IPS-18c (cell line): ENCODE results near the gene ATP2A3.

ENCODE experiments used
- H3K4me3 ChIP-seq: 2 replicates; pipeline ENCODE4 v1.7.0; 2013; ENCODE audit warnings: low read depth, mild to moderate bottlenecking, low read length, moderate library complexity; ENCODE audit not compliant: insufficient read depth
- H3K9me3 ChIP-seq: one replicate; pipeline ENCODE4 v1.6.1; 2013; ENCODE audit warnings: mild to moderate bottlenecking, low read length, moderate library complexity; ENCODE audit not compliant: control insufficient read depth, insufficient read depth

Gene ATP2A3

GRCh38 chr17:3924512-3925350 lies 39.5 kb downstream of the ATP2A3 start:
- Histone ChIP-seq H3K9me3 (no peaks in the 10 kb centered on the region), H3K4me3 (no peak overlapping the region)

GRCh38 chr17:3923466-3924190 lies 40.6 kb downstream of the ATP2A3 start:
- H3K4me3 ChIP-seq: no peak overlapping the region
- no peaks in the 10 kb centered on the region for H3K9me3 ChIP-seq

DNA sequence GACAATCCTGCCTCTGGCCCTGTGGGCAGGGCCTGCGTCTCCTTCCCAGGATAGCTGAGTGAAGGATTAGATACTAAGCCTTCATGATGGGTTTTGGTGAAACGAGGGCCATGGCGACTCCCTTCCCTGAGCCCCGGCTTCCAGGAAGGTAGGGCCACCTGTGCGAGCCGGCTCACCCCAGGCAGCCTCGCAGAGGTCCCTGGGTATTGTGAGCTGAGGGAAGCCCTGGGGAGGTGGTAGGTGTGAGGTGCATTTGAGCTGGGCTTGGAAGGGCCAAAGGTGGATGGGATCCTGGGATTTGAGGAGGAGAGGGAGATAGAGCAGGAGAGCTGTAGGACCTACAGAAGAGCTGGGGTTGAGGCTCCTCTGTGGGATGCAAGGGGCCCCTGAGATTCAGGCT lies 41.5 kb downstream of the ATP2A3 start:
- Histone ChIP-seq H3K9me3 (no peaks in the 10 kb centered on the region), H3K4me3 (no peak overlapping the region)

- H3K4me3 ChIP-seq: no peak overlapping the region
- no peaks in the 10 kb centered on the region for H3K9me3 ChIP-seq
These were observed 42.5 kb downstream of the ATP2A3 start for GRCh38 chr17:3921502-3922319.

GRCh38 chr17:3921006-3921405 lies 43.2 kb downstream of the ATP2A3 start:
- Histone ChIP-seq H3K4me3 (no peak overlapping the region), H3K9me3 (no peaks in the 10 kb centered on the region)

- H3K4me3 ChIP-seq: no peak overlapping the region
- H3K9me3 ChIP-seq: no peaks in the 10 kb centered on the region
These were observed 45.1 kb downstream of the ATP2A3 start for GRCh38 chr17:3919123-3919624.

- Histone ChIP-seq H3K9me3 (no peaks in the 10 kb centered on the region), H3K4me3 (no peak overlapping the region)
These were observed 45.7 kb downstream of the ATP2A3 start for GRCh38 chr17:3918372-3919122.

GRCh38 chr17:3917391-3917931 lies 46.8 kb downstream of the ATP2A3 start:
- Histone ChIP-seq H3K9me3 (no peaks in the 10 kb centered on the region), H3K4me3 (no peak overlapping the region; the same call in 1 of the 2 replicates)

GRCh38 chr17:3916825-3917224 lies 47.4 kb downstream of the ATP2A3 start:
- H3K9me3 ChIP-seq: no peaks in the 10 kb centered on the region
- H3K4me3 ChIP-seq: no peak overlapping the region

DNA sequence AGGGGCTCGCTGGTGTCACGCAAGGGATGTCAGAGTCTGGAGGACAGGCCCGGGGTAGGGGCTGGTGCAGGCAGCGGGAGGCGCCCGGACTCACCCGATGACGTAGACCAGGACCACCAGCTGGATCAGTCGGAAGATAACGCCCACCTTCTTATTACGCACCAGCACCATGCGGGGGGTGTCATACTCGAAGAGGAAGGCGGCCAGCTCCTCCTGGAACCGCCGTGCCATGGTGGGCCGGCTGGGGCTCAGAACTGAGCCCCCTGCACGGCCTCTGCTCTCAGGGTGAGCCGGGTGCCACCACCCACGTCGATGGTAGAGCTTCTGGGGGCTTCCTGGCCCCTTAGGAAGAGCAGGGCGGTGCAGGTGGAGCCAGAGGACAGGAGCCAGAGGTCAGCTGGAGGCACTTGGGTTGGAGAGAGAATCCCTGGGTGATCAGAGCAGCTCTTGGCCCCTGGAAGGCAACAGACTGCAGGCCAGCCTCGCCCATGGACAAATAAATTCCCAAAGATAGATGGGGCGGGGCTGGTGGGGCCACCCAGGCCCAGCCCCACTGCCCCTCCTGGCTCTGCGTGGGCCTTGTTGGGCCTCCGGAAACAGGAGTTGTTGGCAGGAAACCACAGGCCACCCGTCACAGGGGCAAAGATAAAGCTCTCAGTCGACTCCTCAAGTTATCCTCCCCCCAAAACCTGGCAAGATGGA lies 48.1 kb downstream of the ATP2A3 start, which contains the start of gene P2RX1:
Gene P2RX1, minus strand, starts transcription at position 471 of the 702 bp plus-strand sequence. Its CDS starts 240 bp downstream, at position 231.
- H3K9me3 ChIP-seq: no peaks in the 10 kb centered on the region
- no peak within 1 kb of the TSS for H3K4me3 ChIP-seq

DNA sequence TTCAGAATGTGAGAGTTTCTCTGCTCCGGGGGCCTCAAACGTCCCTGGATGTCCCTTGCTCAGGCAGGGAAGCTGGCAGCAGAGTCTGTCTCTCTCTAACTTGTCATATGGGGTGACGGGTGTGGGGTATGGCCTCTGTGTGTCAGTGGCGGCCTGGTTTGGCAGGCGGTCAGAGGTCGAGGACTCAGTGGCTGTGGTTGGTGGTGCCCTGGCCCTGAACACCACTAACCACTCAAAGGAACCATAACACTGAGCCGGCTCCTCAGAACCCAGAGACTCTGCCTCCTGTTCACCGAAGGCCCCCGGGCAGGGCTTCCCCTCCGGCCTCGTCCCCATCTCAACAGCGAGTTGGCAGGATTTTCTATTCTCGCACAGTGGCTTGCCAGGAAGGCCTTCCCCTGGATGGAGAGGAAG lies 48.6 kb downstream of the ATP2A3 start:
- H3K4me3 ChIP-seq: no peak overlapping the region
- H3K9me3 ChIP-seq: no peaks in the 10 kb centered on the region

DNA sequence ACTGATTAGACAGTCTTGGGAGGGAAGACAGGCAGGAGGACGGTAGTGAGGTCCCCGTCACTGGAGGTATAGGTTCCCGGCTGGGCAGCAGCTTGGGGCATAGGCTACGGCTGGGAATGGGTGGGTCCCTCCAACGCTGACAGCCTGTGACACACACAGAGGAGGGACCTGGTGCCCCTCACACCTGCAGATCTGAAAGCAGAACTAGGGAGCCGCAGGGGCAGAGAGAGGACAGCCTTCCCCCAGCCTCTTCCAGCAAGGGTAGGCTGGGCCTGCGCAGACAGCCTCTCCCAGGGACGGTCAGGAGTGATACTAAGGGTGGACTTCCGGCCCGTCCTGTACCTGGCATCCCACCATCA lies 49.9 kb downstream of the ATP2A3 start:
- no peak overlapping the region for H3K4me3 ChIP-seq

DNA sequence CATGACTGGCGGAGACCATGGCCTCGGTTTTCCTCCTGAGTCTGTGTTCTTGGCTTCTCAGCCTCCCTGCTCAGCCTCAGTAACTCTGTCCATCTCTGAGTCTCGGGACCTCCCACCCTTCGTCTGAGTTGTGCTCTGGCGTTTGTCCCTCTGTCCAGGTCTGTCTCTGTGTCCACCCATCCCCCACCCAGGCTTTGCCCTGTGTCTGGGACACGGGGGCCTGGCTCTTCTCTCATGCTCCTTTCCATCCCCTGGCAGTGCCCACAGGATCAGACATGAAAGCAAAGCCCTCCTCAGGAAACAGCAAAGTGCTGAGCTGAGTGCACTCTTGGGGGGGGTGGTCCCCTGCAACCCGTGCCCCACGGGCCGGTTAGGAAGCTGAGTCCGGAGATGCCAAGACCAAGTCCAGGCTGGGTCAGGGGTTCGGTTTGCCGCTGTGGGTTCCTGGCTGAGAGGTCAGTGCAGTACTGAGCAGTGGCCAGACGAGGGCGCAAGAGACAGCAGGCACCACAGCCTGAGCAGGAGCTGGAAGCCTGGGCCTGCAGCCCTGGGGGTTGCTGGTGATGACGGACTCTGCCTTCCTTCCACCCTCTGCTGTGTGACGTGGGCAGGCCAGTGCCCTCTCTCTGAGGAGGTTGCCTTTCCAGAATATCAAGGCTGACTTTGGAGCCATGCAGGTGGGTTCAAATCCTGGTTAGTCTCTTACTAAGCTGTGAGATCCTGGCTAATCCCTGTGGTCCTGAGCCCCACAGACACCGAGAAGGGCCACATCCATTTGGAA lies 50.5 kb downstream of the ATP2A3 start:
- Histone ChIP-seq H3K4me3 (no peak overlapping the region), H3K9me3 (no peaks in the 10 kb centered on the region)

More for the DNA sequence above, 49.9 kb downstream of the ATP2A3 start:
- H3K9me3 ChIP-seq: no peaks in the 10 kb centered on the region

DNA sequence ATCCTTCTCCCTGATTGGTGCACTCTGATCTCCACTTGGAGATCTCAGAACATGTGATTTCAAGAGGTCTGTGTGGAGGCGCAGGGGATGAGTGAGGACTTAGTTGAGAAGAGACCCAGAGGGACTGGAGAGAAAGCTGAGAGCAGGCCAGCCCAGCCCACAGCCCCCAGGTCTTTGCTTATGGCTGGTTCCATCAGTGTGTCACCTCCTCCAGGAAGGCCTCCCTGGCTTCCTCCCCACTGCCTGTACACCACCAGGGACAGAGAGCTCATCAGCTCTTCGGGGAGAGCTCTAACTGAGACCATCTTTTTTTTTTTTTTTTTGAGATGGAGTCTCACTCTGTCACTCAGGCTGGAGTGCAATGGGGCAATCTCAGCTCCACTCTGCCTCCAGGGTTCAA lies 51.4 kb downstream of the ATP2A3 start:
- Histone ChIP-seq H3K9me3 (no peaks in the 10 kb centered on the region), H3K4me3 (no peak overlapping the region)

DNA sequence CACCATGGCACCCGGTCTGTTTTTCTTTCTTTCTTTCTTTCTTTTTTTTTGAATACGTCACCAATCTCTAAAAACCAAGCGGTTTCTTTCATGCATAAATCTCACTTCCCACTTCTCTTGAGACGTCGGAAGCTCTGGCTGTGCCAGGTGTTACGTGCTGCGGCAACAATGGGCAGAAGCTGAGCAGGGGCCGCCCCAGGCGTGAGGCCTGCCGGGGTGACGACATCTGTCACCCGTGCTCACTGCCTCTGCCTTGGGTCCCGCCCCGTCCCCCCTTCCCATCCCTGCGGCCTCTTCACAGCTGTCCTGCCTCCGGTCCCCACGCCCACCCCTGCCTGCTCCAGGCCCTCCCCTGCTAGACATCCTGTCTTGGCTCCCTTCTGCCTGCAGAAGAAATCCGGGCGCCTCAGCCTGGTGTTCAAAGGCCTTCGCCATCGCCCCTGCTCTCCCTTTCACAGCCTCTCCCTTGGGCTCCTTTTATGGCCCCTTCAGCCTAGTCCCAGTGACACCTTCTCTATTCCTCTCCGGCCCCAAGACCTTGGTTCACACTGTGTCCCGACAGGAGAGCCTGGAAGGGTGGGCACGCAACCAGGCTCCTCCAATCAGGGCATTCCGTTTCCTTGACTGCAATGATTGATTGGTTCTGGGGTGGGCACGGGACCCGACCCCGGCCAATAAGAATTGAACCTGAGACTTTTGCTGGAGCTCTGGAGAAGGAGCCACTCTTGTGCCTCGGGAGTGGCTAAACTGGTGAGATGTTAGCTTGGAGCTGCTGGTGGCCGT lies 52.8 kb downstream of the ATP2A3 start:
- Histone ChIP-seq H3K4me3 (no peak overlapping the region), H3K9me3 (no peaks in the 10 kb centered on the region)
